ENCODE results near the gene PSMB3.

GRCh38 chr17:38752308-38753070, at the start of gene PSMB3:
- TF ChIP-seq CTCF (conservative IDR thresholded peaks at IDR 0.05) (no peak), ZFX (IDR thresholded peaks at IDR 0.05) (peak; percentile 44; the same call in 1 of the 2 replicates)

Measured in C4-2B (cell line).